Thyroid gland (tissue), 4 donors: ENCODE data around the gene ZNF611. TPM values are rescaled to one million over a fixed set of nuclear protein-coding genes. Genes with fewer than 3 reads are reported as not detected.

Source experiments
- DNase-seq, 2 donors: peaks; one replicate each; pipeline ENCODE4 v3.0.0-alpha.2; 2019
- H3K27ac ChIP-seq, 3 donors: fragments of 200-600 bp; sonication (generic); 1 replicate in 2 of 3; 2 replicates in 1 of 3; pipeline ENCODE4 v1.5.1; 2016 to 2019; ENCODE audit warnings: mild to moderate bottlenecking in 1 of 3, moderate library complexity in 1 of 3
- H3K27me3 ChIP-seq: fragments of 200-600 bp; sonication (generic); one replicate; pipeline ENCODE4 v1.5.1; 2019
- H3K36me3 ChIP-seq, 2 donors: fragments of 200-600 bp; sonication (generic); one replicate each; pipeline ENCODE4 v1.5.1; 2016 to 2019
- H3K4me1 ChIP-seq, 2 donors: fragments of 200-600 bp; sonication (generic); one replicate each; pipeline ENCODE4 v1.5.1; 2017 to 2019
- H3K4me3 ChIP-seq, 3 donors: fragments of 200-600 bp; sonication (generic); replicated peaks in 1 of 3; 1 replicate in 2 of 3; 2 replicates in 1 of 3; pipeline ENCODE4 v1.5.1; 2016; ENCODE audit warnings: mild to moderate bottlenecking in 1 of 3
- H3K9me3 ChIP-seq: fragments of 200-600 bp; sonication (generic); one replicate; pipeline ENCODE4 v1.5.1; 2017
- CTCF ChIP-seq, 6 experiments: fragments of 200-600 bp in 3 of 6; fragments of 450-650 bp in 3 of 6; sonication (generic) in 3 of 6; IDR thresholded peaks; one replicate each; pipeline ENCODE4 v1.5.1; 2016 to 2019; ENCODE audit warnings: antibody characterized with exemption in 6 of 6, mild to moderate bottlenecking in 2 of 6, inconsistent platforms in 1 of 6, moderate library complexity in 1 of 6
- POLR2A ChIP-seq, 2 donors: fragments of 450-650 bp; IDR thresholded peaks; one replicate each; pipeline ENCODE4 v1.6.1; 2017; ENCODE audit warnings: antibody characterized with exemption in 2 of 2, mild to moderate bottlenecking in 2 of 2, moderate library complexity in 1 of 2
- WGBS, 2 donors: methylation state at CpG; one replicate each; pipeline ENCODE4 v1.1.5; 2017; 5-methylcytosine and 5-hydroxymethylcytosine counted together
- intact Hi-C: fragments of 100-400 bp; cut with DNase I; formaldehyde crosslinking; loops from one replicate; pipeline ENCODE4 v1.15.1; 2023
- total RNA-seq, 4 donors: library from RNA; depleted of rRNA; stranded (reverse); fragments of >200 nt; gene quantifications; one replicate each; pipeline ENCODE4 v1.2.3, GENCODE V29; 2016

The ZNF611 gene
- total RNA-seq, 4 donors from 2014 or later, result 12.8 to 34.8 (median 24.5) TPM

GRCh38 chr19:52669586-52669985 lies 65.3 kb downstream of the ZNF611 start:
- H3K27me3 ChIP-seq, result no peaks in the 10 kb centered on the region
- no peaks in the 10 kb centered on the region for H3K36me3 ChIP-seq
- H3K4me1 ChIP-seq, result peaks cover 0 to 2% of the 10 kb centered on the region in 2 donors
- H3K9me3 ChIP-seq, result no peaks in the 10 kb centered on the region
- intact Hi-C loops, result no loop called here
- no peak overlapping the region for H3K27ac ChIP-seq
- no peak overlapping the region for H3K4me3 ChIP-seq
- WGBS, 2 donors, result 95 to 97% methylated on average over 5 of the region's 5 CpGs
- no peak for DNase-seq
- TF ChIP-seq POLR2A (IDR thresholded peaks at IDR 0.05), result no peak

GRCh38 chr19:52667972-52668371 lies 66.9 kb downstream of the ZNF611 start:
- WGBS, 2 donors, result 82 to 85% methylated on average over 6 of the region's 6 CpGs
- no peak for DNase-seq
- Histone ChIP-seq H3K4me1 (peaks cover 0 to 13% of the 10 kb centered on the region in 2 donors), H3K4me3 (no peak overlapping the region), H3K27ac (no peak overlapping the region), H3K27me3 (no peaks in the 10 kb centered on the region), H3K9me3 (no peaks in the 10 kb centered on the region), H3K36me3 (no peaks in the 10 kb centered on the region)
- TF ChIP-seq POLR2A (IDR thresholded peaks at IDR 0.05), result no peak
- TF ChIP-seq CTCF (IDR thresholded peaks at IDR 0.05), result no peak
- intact Hi-C loops, result no loop called here

- TF ChIP-seq POLR2A (IDR thresholded peaks at IDR 0.05) (no peak), CTCF (IDR thresholded peaks at IDR 0.05) (no peak)
- Histone ChIP-seq H3K27ac (no peak overlapping the region), H3K4me3 (no peak overlapping the region), H3K27me3 (no peaks in the 10 kb centered on the region), H3K36me3 (no peaks in the 10 kb centered on the region), H3K4me1 (peaks cover 0 to 13% of the 10 kb centered on the region in 2 donors), H3K9me3 (no peaks in the 10 kb centered on the region)
- intact Hi-C loops, result no loop called here
- no peak for DNase-seq
Measured at GRCh38 chr19:52666506-52666905, 68.3 kb downstream of the ZNF611 start.

- intact Hi-C loops, result no loop called here
- DNase-seq, result no peak
- H3K9me3 ChIP-seq, result no peaks in the 10 kb centered on the region
- peaks cover 0 to 13% of the 10 kb centered on the region in 2 donors for H3K4me1 ChIP-seq
- 97 to 98% methylated on average over 6 of the region's 6 CpGs for WGBS, 2 donors
- no peak overlapping the region for H3K4me3 ChIP-seq
- H3K36me3 ChIP-seq, result no peaks in the 10 kb centered on the region
- TF ChIP-seq CTCF (IDR thresholded peaks at IDR 0.05), result no peak
- no peak for TF ChIP-seq POLR2A (IDR thresholded peaks at IDR 0.05)
- no peaks in the 10 kb centered on the region for H3K27me3 ChIP-seq
- peak overlapping the region in 1 of 3 donors; percentile 61 for H3K27ac ChIP-seq
Measured at GRCh38 chr19:52665529-52665928, 69.3 kb downstream of the ZNF611 start.

- Histone ChIP-seq H3K27ac (peak overlapping the region in 2 of 3 donors; percentile 42 to 61), H3K4me3 (no peak overlapping the region), H3K4me1 (peaks cover 0 to 13% of the 10 kb centered on the region in 2 donors), H3K27me3 (no peaks in the 10 kb centered on the region), H3K9me3 (no peaks in the 10 kb centered on the region), H3K36me3 (peaks cover 0 to 4% of the 10 kb centered on the region in 2 donors)
- intact Hi-C loops, result no loop called here
- no peak for DNase-seq
- TF ChIP-seq POLR2A (IDR thresholded peaks at IDR 0.05), result no peak
- TF ChIP-seq CTCF (IDR thresholded peaks at IDR 0.05), result no peak
- 92 to 95% methylated on average over 4 of the region's 4 CpGs for WGBS, 2 donors
Measured at GRCh38 chr19:52665027-52665426, 69.8 kb downstream of the ZNF611 start.

GRCh38 chr19:52664461-52664860 lies 70.4 kb downstream of the ZNF611 start:
- 71 to 75% methylated on average over 5 of the region's 5 CpGs for WGBS, 2 donors
- DNase-seq, result peak in 1 of 2 donors; percentile 15
- Histone ChIP-seq H3K27me3 (no peaks in the 10 kb centered on the region), H3K27ac (peak overlapping the region; percentile 11 to 61 (median 42)), H3K36me3 (peaks cover 0 to 10% of the 10 kb centered on the region in 2 donors), H3K4me3 (no peak overlapping the region), H3K9me3 (no peaks in the 10 kb centered on the region), H3K4me1 (peaks cover 0 to 13% of the 10 kb centered on the region in 2 donors)
- no peak for TF ChIP-seq CTCF (IDR thresholded peaks at IDR 0.05)
- TF ChIP-seq POLR2A (IDR thresholded peaks at IDR 0.05), result no peak
- intact Hi-C loops, result no loop called here
